HG03280 (cell line): Measurements from ENCODE around the gene TMEM187.
A peak's percentile ranks its signal among the peaks of the same experiment; 100 is the strongest.

Experiments used
- ATAC-seq: cut with Tn5 transposase; IDR thresholded peaks from one replicate; pipeline ENCODE4 v1.9.1; 2021; ENCODE audit warnings: mild to moderate bottlenecking, moderate library complexity; ENCODE audit not compliant: unreplicated experiment

The TMEM187 gene

DNA sequence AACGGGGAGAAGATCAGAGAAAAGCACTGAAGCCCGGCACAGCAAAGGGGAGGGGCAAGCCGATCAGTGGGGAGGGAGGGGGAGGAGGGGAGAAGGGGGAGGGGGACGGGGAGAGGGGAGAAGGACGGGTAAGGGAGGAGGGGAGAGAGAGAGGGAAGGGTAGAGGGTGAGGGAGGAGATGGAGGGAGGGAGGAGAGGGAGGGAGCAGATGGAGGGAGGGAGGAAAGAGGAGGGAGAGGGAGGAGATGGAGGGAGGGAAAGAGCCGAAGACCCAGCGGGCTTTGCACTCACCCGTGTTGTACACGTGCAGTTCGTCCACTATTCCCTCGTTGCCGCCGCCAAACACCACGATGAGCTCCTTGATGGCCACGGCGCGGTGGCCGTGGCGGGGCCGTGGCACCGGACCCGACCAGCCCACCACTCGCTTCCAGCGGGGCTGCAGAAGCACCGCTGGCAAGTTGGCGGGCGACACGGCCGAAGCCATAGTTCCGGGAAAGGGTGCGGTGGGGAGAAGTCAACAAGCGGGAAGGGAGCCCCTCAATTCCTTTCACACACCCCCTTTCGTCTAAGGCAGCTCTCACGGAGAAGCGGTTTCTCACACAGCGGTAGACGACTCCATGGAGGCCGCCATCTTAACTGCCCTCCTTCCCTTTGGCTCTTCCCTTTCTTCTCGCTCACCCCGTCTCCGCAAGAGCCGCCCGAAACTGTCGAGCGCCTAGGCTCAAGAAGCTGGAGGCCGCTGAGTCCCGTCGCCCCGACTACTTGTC, 2.0 kb upstream of the TMEM187 start:
- ATAC-seq: no peak

DNA sequence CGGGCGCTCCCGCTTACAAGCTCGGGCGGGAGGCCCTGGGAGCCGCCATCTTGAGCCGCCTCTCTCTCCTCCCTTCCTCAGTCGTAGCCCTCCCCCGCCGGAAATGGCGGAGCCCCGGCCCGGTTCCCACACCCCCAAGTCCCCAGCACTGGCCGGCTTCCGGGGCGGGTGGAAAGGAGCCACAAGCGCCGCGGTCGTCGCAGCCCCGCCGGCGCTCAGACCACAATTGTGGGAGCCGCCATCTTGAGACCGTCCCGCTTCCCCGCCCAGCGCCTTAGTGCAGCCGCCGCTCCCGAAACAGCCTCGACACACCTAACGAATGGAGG, 1.5 kb upstream of the TMEM187 start:
- peak; percentile 34 for ATAC-seq

DNA sequence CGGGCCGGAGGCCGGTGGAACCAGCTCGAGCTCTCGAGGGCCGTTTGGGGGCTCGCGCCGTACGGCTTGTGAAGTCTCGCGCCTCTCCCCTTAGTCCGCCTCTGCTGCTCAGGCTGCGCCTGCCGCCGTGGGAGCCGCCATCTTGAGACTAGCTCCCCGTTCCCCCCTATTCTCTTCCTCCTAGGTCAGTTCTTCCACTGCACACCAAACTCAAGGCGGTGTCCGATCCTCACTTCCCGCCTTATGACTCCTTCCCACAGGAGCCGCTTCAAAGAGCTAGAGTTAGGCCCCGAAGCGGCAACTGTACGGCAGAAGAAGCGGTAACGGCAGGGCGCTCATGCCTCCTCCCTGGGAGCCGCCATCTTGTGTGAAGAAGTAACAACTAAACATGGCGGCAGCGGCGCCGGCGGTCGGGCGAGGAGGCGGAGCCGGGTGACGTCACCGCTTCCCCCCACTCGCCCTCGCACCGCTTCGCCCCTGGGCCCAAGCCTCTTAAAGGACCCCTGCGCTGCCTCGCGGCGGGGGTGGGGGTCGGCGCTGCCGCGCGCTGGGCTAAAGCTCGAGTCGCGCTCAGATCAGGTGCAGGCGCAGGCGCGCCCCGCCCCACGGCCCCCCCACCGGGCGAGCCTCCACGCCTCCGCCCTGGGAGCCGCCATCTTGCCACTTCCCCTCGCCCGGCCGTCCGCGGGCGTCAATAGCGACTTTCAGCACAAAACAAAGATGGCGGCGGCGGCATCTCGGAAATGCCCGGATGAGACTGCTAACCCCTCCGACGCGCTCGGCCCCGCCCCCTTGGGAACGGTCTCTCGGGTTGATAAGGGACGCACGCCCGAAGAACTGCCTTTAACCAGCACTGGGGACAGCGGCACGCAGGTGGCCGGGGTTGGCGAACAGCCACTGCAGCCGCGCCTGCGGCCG, 845 bp upstream of the TMEM187 start, which contains the start of gene HCFC1:
TSS of gene HCFC1 (minus strand) at position 369 of the 918 bp plus-strand sequence. CDS start 978 bp downstream, outside the sequence.
- peak; percentile 37 for ATAC-seq

DNA sequence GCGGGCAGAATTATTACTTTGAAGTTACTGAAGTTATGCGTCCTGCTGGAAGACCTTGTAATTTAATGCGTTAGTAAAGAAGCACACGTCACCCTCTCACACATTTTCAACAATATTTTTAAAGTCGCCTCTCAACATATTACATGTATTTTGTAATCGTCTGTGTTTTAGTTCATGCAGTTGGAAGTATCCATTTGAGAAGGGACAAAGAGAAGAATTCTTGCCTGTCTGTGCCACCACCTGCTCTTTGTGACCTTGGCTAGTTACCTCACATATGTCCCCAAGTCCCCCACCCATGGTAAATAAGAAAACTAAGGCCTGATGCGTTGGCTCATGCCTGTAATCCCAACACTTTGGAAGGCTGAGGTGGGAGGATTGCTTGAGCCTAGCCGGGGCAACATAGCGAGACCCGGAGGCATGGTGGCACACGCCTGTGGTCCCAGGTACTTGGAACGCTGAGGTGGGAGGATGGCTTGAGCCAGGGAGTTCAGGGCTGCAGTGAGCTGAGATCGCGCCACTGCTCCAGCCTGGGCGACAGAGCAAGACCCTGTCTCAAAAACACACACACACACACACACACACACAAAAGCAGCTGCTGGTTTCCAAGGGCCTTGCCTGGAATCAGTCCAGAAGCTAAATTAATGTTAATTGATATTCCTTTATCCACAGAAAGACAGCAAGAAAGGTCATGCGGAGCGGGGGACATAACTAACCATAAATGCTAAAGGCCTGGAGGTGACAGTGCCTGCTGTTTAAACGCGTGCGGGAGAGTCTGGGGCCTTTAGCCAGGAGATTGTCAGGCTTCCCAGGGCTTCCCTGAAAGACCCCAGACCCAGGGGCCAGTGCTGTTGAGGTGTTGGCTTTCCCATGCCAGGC, 811 bp downstream of the TMEM187 start:
- ATAC-seq: no peak

DNA sequence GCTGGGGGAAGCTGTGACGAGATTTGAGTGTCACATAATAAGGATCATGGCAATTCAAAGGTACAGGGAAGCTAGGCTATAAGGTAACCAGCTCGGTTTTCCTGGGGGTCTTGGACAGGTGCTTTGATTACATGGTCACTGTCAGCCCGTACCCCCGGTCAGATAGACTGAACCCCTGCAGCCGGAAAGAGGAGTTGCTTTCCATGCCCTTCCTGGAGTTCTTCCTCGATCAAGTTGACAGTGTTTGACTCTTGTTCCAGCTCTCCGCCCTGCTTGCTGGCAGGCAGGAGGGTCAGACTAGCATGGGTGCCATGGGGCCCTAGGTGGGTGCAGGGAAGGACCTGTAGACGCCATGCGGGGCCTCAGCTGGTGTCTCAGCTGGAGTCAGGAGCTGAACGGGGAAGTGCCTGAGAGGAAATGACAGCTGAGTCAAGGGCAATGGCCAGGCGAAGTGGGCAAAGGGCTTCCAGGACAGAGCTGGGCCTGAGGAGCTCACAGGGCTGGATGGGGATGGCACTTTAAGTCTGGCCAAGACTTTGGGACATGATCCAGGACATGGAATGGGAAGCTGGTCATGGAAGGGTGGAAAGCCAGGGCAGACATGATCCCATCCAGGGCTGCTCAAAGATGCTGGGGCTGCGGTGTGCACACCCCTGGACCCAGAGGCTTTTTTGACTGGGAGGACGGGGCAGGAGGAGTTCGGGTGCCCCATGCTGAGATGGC, 1.6 kb downstream of the TMEM187 start:
- no peak for ATAC-seq

DNA sequence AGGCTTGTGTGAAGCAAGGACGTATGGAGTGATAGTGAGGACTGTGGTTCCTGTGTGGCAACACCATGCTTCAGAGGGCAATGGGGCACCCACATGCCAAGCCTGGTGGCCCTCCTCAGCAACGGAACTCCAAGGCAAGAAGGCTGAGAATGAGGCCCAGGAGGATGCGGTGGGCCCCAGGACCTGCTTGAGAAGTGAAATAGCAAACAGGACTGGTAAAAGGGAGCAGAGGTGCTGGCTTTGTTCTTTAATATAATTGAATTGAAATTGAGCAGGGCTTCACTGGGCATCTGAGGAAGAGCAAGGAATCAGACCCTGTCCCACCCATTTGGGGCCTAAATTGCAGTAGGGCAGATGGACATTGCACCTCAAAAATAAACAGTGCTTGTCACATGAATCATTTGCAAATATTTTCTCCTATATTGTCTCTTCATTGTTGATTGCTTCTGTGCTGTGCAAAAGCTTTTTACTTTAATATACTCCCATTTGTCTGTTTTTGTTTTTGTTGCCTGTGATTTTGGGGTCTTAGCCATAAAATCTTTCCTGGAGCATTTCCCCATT, 2.3 kb downstream of the TMEM187 start:
- no peak for ATAC-seq

DNA sequence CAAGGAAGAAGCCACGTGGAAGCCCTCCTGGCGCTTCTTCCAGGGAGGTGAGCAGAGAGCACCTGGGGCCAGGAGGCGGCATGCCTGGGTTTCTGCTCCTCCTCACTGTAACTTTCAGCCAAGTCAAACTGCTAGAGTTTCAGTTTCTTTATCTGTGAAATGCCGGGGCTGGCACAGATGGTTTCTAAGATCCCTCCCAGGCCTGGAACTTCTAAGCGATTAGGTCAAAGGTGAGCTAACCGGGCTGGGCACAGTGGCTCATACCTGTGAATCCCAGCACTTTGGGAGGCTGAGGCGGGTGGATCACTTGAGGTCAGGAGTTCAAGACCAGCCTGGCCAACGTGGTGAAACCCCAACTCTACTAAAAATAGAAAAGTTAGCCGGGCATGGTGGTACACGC, 7.8 kb downstream of the TMEM187 start:
- peak; percentile 54 for ATAC-seq

DNA sequence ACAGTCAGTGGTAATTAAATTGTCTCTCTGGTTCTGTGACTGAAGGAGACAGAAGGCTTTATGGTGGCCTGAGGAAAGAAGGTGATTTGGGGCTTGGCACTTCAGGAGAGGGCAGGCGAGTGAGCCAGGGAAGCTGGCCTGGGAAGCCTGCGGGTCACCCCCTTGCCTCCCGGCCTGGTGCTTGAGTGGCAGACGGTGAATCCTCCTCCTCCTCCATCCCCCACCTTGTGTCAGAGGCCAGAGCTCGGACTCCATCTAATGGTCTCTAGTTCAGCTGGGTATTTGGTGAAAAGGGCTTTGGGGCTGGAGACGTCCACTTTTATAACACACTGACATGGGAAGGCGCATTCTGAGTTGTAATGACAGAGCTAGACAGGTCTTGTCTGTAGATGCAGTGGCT, 8.7 kb downstream of the TMEM187 start:
- ATAC-seq: no peak

DNA sequence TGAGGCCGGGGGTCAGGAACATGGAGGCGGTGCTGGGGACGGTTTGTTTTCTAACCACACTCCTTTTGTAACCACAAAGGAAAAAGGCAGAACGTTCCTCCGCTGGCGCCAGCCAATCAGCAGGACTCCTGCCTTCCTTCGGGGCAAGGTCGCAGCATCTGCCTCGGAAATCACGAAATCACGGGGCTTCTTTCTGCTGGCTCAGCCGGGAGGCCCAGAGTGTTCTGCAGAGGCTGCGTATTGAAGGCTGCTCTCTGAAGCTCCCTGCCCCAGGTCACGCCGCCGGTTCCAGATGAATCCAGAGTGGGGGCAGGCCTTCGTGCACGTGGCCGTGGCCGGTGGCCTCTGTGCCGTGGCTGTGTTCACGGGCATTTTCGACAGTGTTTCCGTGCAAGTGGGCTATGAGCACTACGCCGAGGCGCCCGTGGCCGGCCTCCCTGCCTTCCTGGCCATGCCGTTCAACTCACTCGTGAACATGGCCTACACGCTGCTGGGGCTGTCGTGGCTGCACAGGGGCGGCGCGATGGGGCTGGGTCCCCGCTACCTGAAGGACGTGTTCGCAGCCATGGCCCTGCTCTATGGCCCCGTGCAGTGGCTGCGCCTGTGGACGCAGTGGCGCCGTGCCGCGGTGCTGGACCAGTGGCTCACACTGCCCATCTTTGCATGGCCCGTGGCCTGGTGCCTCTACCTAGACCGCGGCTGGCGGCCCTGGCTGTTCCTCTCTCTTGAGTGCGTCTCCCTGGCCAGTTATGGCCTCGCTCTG, 9.4 kb downstream of the TMEM187 start:
- ATAC-seq: no peak

DNA sequence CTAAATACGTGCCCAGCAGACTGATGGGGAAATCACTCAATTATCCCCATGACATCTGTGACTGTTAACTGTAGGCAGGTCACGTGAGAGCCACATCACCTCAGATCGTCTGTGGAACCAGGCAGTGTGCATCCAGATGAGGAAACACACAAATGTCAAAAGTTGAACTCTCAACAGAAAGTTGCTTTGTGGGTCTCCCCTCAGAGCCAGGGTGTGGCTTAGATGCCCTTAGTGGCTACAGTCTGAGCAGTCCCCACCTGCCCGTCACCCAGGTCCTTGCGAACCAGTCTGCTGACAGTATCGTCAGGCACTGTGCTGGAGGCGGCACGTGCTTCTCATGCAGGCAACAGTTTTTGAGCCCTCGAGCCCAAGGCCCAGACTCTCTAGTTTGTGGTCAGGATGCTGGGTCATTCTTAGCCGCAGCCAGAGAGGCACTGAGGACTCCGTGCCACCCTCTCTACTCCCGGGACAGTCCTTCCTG, 10.8 kb downstream of the TMEM187 start:
- ATAC-seq: no peak

DNA sequence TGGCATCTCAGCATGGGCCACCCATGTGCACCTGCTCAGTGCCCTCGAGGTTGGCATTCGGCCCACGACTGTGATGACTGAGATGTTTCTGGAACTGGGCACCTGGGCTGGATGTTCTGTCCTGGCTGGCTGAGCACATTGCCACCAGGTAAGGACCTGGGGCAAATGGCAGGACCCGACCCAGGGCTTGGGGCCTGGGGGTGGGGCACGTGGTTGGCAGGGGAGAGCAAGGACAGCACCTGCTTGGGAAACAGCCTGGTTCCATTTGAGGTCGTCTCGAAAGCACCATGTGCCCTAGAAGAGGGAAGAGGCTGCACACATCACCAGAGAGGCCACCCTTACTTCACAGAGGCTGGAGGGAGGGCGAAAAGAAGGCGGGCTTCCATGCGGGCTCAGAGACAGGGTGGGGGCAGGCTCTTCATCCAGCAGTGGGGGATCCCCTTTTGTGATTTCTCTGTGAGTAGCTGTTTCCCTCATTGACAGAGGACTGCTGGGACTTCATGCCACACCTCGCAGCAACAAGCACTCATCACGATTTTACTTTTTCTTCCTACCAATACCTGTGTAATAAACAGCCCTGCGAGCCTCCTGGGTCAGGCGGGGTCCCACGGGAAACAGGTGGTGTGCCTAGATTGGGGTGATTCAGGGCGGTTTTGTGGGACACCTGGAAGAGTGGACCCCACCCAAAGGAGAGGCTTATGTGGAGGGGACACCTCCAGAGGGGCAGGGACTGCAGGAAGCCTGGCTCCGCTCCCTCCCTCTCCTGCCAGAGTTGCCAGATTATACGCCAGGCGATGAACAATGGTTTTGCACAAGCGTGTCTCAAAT, 12.0 kb downstream of the TMEM187 start:
- ATAC-seq: peak; percentile 43

DNA sequence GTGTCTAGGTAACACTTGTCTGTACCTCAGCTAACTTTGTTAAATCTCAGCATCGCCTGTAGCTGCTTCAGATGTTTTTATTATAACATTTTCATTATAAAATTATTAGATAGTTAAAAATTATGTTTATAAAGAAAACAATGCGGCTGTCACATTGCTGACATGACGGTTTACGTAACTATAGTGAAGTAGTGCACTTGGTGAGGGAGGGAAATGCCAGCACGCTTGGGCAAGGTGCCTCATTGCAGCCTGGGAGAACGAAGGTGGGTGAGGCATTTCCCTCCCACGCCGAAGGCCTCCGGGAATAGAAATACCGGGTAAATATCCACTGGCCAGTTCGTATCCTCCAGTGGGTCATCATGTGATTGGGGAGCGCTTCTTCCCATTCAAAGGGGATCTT, 15.9 kb downstream of the TMEM187 start:
- ATAC-seq: no peak

DNA sequence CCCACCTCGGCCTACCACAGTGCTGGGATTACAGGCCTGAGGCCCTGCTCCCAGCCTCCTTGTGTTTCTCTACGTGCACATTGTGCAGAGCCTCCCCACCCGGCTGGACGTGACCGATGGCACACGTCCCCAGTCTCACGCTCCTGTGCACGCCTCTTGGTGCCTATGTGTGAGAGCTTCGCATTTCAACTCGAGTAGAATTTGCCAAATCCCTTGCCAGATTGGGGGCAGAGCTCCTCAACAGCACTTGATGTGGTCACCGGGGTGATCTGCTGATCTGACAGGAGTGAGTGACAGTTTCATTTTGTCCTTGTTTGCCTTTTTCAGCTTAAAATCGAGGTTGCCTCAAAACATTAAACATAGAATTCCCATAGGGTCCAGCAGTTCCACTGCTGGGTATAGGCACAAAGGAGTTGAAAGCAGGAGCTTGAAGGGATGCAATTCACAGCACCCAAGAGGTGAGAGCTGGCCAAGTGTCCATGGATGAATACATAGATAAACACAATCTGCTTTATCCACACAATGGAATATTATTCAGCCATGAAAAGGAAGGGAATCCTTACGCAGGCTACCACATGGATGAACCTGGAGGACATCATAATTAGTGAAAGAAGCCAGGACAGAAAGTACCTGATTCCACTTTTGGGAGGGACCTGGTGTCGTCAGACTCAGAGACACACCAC, 17.6 kb downstream of the TMEM187 start:
- no peak for ATAC-seq

DNA sequence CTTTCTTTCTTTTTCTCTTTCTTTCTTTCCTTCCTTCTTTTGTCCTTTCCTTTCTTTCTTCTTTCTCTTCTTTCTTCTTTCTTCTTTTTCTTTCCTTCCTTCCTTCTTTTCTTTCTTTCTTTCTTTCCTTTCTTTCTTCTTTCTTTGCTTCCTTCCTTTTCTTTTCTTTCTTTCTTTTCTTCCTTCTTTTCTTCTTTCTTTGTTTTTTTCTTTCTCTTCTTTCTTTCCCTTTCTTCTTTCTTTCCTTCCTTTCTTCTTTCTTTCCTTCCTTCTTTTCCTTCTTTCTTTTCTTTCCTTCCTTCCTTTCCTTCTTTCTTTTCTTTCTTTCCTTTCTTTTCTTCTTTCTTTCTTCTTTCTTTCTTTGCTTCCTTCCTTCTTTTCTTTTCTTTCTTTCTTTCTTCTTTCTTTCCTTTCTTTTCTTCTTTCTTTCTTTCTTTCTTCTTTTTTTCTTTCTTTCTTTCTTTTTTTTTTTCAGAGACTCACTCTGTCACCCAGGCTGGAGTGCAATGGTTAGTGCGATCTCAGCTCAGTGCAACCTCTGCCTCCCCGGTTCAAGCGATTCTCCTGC, 18.5 kb downstream of the TMEM187 start:
- ATAC-seq: no peak

DNA sequence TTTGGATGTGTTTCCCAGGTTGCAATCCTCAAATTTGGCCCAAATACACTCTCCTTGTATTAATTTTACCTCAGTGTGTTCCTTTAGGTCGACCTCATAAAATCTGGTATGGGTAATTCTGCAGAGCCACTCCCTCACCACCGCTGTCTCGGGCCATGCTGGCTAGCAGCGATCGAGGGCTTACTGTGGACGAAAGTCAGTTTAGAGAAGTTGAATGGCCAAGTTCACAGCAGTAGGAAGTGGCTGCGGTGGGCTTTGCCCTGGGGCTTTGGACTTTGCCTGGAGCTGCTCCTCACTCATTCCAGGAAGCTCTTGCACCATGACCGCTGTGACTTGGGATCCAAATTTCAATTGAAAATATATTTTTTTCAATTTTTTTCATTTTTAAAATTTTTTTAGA, 19.6 kb downstream of the TMEM187 start:
- no peak for ATAC-seq

DNA sequence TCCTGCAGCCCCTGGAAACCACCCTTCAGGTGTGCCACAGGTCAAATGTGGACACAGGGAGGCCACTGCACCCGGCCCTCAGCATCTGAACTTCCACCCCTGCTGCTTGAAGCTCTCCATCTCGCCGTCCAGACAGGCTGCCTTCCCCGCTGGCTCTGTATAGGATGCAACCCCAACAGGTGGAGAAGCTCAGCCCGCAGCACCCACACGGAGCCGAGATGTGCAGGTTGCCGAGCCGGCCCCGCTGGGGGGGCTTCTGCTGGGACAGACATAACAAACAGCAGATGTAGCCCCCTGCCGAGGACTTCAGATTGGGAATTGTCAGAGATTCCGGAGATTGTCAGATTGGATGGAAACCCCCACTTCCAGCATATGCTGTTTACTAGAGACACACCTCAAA, 20.5 kb downstream of the TMEM187 start:
- ATAC-seq: no peak

DNA sequence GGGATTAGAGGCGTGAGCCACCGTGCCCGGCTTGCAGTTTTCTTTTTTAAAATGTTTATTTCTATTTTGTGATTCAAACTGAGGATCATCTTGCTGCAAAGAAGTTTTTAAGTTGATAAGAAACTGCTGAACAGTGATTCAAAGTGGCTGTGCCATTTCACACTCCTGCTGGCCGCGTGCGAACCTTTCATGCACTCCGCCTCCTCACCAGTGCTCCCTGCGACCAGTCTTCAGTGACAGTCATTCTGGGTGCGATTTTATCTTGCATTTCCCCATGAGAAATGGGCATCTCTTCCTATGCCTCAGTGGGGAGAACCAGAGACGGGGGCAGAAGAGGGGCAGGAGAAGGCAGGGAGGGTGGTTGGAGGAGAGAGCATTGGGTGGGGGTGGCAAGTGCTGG, 21.4 kb downstream of the TMEM187 start:
- ATAC-seq: no peak
